Activated T-cell treated with anti-CD3 and anti-CD28 coated beads, Interleukin-2, amount 50 U/mL, for 1 hour (primary cell): ENCODE data around the gene COL27A1.

Experiments used
- DNase-seq: peaks from one replicate; pipeline ENCODE4 v3.0.0-alpha.2; 2020

The COL27A1 gene

DNA sequence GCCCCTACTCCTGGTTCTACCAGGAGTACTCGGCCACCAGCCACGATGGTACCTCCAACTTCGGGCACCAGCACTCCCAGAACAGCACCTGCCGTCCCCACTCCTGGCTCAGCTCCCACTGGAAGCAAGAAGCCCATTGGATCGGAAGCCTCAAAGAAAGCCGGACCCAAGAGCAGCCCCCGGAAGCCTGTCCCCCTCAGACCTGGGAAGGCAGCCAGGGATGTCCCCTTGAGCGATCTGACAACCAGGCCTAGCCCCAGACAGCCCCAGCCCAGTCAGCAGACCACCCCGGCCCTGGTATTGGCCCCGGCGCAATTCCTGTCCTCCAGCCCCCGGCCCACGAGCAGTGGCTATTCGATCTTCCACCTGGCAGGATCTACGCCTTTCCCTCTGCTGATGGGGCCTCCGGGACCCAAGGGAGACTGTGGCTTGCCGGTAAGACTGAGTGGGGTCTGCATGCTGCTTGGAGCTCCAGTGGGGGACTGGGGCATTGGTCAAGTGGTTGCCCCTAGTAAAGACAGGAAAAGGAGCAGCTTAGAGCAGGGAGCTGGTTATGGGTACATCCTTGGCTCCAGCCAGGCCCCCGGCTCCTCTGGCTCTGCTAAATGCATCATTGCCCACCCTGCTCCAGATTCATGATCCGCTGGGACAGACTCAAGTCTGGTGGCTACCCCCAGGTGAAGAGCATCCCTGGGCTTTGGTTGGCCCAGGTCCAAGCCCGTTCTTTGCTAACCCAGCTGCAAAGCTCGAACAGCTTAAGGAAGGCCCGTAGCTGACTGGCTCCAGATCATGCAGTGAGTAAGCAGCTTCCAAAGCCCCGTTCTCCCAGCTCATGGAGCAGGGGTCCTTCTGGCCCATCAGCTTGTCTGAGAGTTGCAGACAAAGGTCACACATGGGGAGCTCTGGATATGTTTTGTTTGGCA is 14.0 kb downstream of the COL27A1 start:
- no peak for DNase-seq

GRCh38 chr9:114169952-114170770 is 14.8 kb downstream of the COL27A1 start:
- no peak for DNase-seq

GRCh38 chr9:114170771-114171461 is 15.6 kb downstream of the COL27A1 start:
- no peak for DNase-seq

DNA sequence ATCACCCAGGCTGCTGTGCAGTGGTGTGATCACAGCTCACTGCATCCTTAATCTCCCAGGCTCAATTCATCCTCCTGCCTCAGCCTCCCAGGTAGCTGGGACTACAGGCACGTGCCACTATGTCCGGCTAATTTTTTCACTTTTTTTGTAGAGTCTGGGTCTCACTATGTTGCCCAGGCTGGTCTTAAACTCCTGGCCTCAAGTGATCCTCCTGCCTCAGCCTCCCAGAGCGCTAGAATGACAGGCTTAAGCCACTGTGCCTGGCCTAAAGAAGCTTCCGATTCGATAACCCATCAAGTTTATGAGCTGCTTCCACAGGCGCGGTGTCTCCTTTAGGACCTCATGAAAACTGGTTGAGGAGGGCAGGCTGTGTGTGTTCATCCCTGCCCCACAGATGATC is 16.2 kb downstream of the COL27A1 start:
- DNase-seq, result no peak

- DNase-seq, result no peak
Measured at GRCh38 chr9:114172981-114173833, 17.9 kb downstream of the COL27A1 start.

- DNase-seq, result no peak
Measured at GRCh38 chr9:114174557-114174875, 19.2 kb downstream of the COL27A1 start.

DNA sequence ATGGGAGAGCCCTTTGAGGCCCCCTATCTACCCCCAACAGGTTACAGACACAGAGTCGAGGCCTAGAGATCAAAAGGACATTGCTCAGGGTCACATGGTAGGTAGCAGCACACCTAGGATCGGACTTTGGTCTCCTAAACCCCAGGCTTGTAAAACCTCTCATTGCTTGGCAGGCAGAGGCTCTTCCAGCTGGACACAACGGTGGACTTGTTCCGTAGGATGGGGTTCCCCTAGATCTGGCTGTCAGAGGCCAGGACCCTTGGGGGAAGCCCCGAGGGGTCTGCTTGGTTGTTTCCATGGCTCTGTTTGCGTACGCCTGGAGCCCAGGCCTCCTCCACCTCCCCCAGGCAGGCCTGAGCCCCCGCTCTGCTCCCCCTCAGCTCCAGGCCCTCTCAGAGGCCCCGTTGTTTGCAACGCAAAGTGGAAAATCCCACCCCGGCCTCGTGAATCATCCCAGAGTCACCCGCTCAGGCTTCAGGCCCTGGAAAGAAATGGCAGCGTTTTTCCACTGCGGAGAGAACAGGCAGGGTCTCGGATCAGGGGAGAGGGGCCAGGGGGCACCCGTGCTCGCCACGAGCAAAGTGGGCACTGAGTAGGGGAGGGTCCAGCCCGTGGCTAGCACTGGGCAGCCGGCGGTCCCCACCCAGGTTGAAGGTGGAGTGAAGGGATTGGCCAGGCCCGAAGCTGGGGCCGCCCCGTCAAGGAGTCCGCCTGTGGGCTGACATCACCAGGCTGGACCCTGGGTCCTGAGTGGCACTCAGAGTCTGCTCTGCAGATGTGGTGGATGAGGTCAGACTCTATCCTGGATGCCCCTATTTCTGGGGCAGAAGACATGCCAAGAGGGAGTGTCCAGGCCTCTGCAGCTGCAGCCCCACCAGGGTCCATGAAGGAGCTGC is 19.8 kb downstream of the COL27A1 start:
- no peak for DNase-seq

DNA sequence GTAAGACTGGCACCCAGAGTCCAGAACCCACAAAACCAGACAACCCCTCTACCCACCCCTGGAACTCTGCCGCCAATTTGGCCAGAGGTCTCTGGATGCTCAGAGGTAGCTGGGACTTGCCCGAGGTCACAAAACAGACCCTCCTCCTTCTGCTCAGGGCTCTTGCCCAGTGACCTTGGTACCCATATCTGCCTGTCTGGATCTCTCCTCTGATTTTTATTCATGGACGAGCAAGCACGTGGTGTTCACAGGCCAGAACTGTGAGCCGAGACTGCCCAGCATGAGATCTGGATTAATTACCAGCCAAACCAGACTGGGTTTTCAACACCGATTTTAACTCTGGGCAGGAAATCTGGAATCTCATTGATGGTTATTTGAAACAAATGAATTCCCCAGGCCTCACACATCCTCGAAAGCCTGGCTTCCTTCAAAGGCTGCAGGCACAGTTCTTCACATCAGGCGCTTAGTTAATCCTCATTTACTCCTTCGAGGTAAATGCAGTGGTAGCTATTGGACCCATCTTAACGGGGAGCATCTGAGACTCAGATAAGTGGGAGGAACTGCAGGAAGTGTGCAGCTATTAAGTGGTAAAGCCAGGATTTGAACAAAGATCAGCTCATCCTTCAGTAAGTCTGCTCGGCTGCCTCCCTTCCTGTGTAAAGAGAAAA is 21.4 kb downstream of the COL27A1 start:
- no peak for DNase-seq

DNA sequence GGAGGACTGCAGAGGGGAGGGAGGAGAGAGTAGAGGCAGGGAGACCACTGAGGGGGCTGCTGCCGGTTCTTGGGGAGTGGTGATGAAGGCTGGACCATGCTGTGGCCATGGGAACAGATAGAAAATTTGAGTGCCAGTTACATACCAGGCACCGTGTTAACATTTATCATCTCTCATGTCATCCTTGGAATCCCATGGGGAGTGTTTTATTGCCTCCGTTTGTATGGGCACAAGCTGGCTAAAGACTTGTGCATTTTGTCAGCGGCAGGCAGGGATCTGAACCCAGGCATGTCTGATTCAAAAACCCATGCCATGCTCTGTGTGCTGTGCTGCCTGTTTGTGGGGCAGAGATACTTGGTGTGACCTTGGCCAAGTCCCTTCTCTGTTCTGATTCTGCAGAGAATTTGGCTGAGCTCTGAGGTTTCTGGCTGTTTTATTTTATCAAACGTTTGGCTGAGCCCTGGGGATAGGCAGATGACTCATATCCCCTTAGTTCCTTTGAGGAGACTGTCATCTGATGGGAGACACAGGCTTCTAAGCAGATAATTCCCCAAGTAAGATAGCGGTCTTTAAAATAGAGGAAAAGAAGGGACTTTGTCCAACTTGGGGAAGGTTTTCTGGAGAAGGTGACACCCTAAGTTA is 22.2 kb downstream of the COL27A1 start:
- no peak for DNase-seq

DNA sequence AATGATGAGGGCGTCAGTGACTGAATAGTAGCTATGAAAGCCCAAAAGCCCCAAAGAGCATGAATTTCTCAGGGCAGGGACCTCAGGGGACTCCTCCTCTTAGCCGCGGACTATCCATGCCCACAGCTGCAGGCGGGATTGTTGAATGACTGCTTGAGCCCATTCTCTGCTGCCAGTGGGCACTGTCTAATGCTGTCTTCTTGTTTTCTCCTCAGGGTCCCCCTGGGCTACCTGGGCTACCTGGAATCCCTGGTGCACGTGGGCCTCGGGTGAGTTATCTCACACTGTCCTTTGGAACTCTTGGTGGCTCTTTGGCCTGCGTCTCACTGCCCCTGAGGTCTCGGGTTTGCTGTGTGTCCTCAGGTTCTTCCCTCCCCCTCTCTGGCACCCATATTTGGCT is 22.7 kb downstream of the COL27A1 start:
- DNase-seq, result no peak

DNA sequence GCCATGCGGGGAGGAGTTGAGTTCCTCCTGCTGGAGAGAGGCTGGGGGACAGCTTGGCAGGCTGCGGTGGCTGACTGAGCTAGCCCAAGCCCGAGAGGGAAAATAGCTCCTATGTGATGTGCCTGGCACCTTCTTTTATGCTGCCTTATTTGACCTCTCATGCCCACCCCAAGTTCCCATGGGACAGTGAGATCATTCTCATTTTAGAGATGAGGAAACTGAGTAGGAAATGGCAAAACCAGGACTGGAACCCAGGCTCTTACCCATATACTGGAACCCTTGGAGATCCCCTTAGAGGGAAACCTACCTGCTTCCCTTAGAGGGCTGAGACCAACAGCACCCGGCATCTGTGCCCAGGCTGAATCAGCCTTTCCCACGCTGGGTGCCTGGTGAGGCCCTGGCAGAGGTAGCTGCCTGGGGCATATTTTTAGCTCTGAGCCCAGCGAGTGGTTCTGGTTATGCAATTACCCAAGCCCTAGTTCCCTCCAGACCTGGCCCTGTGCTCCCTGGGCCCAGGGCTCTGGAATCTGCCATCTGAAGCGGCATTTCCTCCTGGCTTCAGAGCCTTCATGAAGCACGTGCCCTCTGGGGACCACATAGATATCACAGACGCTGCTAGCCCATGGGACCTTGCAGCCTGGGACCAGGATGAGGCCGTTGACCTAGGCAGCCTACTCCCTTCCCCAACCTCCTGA is 23.6 kb downstream of the COL27A1 start:
- DNase-seq, result no peak

- DNase-seq, result no peak
Measured at GRCh38 chr9:114179516-114179915, 24.2 kb downstream of the COL27A1 start.

DNA sequence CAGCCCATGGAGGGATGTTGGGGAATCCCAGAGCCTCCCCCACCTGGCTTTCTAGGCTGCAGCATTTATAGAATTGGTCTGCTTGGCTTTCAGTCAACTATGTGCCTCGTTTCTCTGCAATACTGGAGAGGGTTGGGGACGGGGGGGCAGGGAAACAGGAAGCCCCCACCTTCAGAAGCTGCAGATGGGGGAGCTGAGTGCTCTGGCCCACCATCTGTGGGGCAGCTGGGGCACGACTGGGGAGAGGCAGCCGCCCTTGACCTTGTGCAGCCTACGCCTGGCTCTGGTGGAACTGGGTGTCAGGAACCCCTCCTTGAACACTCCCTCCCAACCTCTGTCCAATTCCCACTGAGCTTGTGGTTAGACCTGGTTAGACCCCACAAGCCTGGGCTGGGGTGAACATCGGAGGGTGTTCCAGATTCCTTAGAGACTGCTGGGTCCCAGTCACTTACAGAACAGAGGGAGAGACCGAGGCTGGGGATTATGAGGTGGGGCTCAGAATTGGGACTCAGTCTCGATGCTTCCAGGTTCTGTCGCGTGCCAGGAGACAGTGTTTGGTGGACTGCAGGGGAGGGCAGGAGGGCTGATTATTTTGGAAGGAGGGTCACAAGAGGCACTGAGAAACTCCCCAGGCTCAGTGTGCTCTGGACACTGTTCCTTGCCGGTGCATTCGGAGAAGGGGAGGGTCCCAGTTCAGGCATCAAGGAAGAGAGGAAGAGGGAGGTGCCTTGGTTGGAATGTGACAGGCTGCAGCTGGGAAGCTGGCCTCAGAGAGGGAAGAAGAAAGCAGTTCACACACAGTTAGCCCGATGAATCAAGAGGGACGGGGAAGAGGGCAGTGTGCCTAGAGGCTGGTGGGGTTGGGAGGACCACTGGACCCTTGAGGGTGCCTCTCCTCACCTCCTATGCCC is 25.6 kb downstream of the COL27A1 start:
- no peak for DNase-seq

- DNase-seq, result no peak
Measured at GRCh38 chr9:114181607-114182409, 26.5 kb downstream of the COL27A1 start.

- no peak for DNase-seq
Measured at GRCh38 chr9:114183006-114183405, 27.7 kb downstream of the COL27A1 start.

GRCh38 chr9:114184071-114184470 is 28.7 kb downstream of the COL27A1 start:
- DNase-seq, result no peak

DNA sequence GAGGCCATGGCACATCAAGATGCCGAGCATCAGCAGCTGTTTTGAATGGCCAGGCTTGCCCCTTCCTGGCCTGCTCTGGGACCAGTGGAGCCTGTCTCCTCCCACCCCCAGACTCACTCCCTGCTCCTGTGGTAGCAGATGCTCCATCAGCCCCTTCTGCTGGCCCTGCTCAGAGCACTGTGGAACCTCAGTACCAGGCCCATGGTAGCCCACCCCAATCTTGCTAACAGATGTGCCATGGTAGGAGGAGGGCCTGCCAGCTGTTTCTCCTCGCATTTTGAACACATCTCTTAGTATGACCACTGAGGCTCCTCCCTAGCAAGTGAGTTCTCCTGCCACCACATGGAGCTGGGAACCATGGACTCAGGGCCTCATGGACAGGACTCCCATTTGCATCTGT is 29.5 kb downstream of the COL27A1 start:
- DNase-seq, result no peak
